Measurements from ENCODE around the gene ADORA1.

Gene ADORA1

GRCh38 chr1:203142684-203143408, 15.3 kb downstream of the ADORA1 start:
- FAIRE-seq = no peak

GRCh38 chr1:203143641-203144040, 16.1 kb downstream of the ADORA1 start:
- no peak for FAIRE-seq

- no peak for FAIRE-seq
Observed at GRCh38 chr1:203144661-203145060, 17.1 kb downstream of the ADORA1 start.

- no peak for FAIRE-seq
Observed at GRCh38 chr1:203145321-203146041, 18.0 kb downstream of the ADORA1 start.

- FAIRE-seq = no peak
Observed at GRCh38 chr1:203146042-203146369, 18.5 kb downstream of the ADORA1 start.

GRCh38 chr1:203146537-203146936, 19.0 kb downstream of the ADORA1 start:
- no peak for FAIRE-seq

GRCh38 chr1:203147376-203147775, 19.9 kb downstream of the ADORA1 start:
- FAIRE-seq = no peak

GRCh38 chr1:203148127-203148526, 20.6 kb downstream of the ADORA1 start:
- no peak for FAIRE-seq

GRCh38 chr1:203148579-203148978, 21.1 kb downstream of the ADORA1 start:
- FAIRE-seq = no peak

GRCh38 chr1:203149188-203149840, 21.8 kb downstream of the ADORA1 start:
- FAIRE-seq = no peak

GRCh38 chr1:203150511-203151297, 23.2 kb downstream of the ADORA1 start:
- FAIRE-seq = no peak

GRCh38 chr1:203151362-203152157, 24.0 kb downstream of the ADORA1 start:
- no peak for FAIRE-seq

GRCh38 chr1:203152158-203153034, 24.9 kb downstream of the ADORA1 start:
- no peak for FAIRE-seq

GRCh38 chr1:203153051-203153988, 25.8 kb downstream of the ADORA1 start:
- no peak for FAIRE-seq

GRCh38 chr1:203153989-203154821, 26.7 kb downstream of the ADORA1 start:
- no peak for FAIRE-seq

GRCh38 chr1:203156280-203156679, 28.8 kb downstream of the ADORA1 start:
- no peak for FAIRE-seq

GRCh38 chr1:203158423-203158822, 30.9 kb downstream of the ADORA1 start:
- no peak for FAIRE-seq

- FAIRE-seq = no peak
Observed at GRCh38 chr1:203158960-203159665, 31.6 kb downstream of the ADORA1 start.

- no peak for FAIRE-seq
Observed at GRCh38 chr1:203159844-203160243, 32.3 kb downstream of the ADORA1 start.

Data from islet of Langerhans (tissue), 1 donor.